HG03457 (cell line): Measurements from ENCODE around the gene FOXK1.

Source experiments
- ATAC-seq: cut with Tn5 transposase; IDR thresholded peaks from one replicate; pipeline ENCODE4 v1.9.1; 2021; ENCODE audit warnings: moderate number of reproducible peaks; ENCODE audit not compliant: unreplicated experiment

Gene FOXK1

GRCh38 chr7:4815609-4816418, 133.7 kb downstream of the FOXK1 start:
- ATAC-seq, result no peak

- no peak for ATAC-seq
These were observed 134.5 kb downstream of the FOXK1 start for GRCh38 chr7:4816419-4817080.

DNA sequence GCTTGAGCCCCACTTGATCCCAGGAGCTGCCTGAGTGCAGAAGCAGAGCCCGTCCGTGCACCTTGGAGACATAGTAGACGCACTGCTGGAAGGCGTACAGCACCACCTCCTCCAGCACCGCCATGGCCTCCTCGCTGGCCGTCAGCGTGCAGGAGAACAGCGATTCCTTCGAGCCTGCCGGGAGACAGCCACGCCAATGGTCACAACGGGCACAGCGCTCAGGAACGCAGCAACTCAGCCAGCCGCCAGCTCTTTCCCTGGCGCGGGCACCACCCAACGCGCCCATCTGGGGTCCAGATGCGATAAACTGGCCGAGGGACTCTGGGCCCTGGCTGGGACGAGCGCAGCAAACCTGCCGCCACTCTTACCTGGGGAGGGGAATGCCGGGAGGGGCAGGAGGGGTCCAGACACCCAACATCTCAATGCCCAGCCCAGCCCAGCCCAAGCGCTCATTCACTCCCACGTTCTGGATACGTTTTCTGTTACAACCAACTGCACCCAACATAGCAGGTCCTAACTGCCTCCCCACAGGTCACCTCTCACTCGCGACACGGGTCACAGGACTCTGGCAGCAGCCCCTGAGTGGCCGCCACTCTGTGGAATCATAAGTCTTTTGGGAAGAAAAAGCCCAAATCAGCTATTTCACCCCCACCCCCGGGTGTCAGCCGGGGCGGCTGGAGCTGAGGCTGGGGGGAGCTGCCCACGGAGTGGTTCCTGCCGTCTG, 135.2 kb downstream of the FOXK1 start:
- no peak for ATAC-seq

GRCh38 chr7:4818000-4818794, 136.1 kb downstream of the FOXK1 start:
- no peak for ATAC-seq

DNA sequence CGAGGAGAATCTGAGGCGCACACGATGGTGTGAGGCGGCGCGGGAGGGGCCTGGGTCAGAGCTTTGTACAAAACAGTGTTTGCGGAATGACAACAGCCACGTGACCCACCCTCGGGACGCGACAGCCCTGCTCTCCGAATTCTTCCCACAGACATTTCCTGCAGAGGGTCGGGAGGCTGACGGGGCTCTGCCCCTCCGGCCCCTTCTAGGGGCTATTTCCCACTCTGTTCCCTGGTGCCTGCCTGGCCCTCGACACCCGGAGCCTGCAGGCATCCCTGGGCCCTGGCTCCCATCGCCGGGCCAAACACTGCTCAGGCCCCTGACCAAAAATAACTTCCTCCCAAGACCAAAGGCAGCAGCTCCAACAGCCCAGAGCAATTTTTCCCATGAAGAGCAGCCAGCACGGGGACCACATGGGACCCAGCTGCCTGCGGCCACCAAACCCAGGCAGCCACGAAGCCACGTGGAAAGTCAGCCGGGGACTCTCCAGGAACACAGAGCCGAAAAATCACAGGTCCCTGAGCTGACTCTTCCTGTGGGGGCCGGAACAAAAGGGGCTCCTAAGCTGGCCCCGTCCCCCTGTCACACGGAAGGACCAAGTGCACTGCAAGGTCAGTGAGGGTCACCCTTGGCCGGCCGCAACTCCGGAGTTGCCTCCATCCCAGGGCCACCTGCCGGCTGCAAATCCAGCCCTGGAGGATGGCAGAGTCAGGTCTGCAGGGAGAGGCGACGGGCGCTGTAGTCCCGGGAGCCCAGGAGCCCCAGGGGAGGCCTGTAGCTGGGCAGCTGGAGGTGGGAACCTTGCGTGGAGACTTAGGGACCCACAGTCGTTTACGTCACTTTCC, 137.7 kb downstream of the FOXK1 start:
- no peak for ATAC-seq

GRCh38 chr7:4820405-4820966, 138.4 kb downstream of the FOXK1 start:
- ATAC-seq, result no peak
